ENCODE measurements around the gene HSPB7.
"Not testable (repeated sequence)": the region's sequence is repeated elsewhere in the genome, so short reads cannot be mapped to it uniquely, and the experiment has no call there.

HSPB7 gene

DNA sequence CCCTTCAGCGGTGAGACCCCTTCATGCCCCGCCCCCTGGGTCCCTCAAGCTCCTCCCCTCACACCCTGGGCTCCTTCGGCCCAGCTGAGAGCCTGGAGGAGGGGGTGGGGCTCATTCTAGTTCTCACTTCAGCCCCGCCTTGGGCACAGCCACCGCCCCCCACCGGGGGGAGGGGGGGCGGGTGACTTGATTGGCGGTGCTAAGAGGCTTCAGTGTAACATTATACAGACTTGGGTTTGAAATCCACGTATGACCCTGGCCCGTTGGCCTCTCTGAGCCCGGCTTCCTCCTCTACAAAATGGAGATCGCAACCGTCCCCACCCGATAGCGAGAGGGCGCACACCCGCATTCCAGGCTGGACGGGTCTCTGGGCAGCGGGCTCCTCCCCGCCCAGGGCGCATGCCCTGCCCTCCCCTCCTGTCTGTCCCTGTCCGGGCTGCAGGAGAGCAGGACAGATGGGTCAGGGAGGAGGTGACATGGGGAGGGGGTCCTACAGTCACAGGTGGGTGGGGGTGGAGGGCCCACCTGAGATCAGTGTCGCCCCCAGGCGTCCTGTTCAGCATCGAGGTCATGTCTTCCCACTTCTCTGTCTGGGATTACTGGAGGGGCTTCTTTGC lies 30.8 kb upstream of the HSPB7 start:
- no peak for DNase-seq

DNA sequence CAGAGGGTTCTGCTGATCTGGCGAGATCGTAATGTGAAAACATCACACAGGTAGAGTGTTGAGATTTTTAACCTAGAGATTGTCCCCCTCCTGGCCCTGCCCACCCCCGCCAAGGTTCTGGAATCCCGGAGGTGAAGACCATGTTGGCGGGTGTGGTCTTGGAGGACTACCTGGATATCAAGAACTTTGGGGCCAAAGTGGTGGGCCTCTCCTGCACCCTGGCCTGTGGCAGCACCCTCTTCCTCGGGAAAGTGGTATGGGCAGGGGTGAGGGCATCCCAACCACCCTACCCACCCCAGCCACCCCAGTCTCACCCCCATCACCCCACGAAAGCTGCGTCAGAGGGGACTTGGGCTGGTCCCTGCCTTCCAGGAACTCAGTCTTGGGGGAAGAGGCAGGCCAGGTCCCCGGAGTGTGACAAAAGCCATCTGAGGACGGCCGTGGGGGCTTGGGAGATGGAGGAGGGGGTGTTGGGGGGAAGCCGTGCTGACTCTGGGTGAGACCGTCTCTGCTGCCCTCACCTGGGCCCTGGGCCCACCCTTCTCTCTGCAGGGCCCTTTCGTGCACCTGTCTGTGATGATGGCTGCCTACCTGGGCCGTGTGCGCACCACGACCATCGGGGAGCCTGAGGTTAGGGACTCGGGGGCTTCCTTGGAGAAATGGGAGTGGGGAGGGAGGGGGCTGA lies 30.1 kb upstream of the HSPB7 start:
- no peak for DNase-seq

DNA sequence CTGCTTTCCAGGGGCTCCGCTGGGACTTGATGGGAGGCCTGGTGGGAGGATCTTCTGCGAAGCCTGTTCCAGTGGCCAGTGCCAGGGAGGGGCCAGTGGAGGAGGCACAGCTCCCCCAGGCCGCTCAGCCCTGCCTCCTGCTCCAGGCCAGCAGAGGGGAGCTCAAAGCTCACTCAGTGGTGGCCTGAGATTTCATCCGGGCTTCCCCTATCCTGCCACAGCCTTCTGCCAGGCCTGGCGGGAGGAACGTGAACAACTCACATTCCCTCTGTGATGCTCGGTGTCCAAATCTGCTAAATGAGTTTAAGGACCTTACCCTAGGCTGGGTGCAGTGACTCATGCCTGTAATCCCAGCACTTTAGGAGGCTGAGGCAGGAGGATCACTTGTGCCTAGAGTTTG lies 29.0 kb upstream of the HSPB7 start:
- no peak for DNase-seq

DNA sequence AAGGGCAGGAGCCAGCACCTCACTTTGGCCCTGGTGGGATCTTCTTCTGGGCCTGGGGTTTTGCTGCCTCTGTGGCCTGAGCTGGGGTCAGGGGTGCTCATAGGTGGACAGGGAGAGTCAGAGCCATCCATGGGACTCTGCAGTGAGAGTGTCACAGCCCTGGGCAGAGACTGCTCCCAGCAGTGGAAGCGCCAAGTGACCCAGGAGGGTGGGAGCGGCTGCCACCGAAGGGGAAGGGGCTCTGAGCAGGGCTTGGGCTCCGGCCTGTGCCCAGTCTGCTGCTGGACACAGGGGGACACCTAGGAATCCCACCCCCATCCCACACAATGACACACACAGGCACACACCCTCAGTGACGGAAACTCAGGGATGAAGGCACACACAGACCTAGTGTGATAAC lies 26.1 kb upstream of the HSPB7 start:
- no peak for DNase-seq

DNA sequence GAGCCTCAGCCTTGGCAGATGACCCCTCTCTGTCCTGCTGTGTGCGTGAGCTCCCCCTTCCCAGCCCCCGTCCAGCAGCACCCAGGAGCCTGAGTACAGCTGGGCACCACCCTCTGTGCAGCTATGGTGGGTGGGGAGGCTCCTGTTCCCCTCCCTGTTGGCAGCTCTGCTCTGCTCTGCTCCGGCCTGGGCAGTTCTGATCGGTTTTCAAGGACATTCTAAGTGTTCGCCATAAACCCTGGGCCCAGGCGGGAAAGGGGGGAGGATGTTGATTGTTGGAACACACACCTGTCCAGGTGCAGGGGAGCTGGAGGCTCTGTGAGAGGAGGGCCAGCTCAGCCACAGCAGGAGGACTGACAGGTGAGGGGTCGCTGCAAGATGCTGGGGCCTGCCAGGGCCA lies 25.7 kb upstream of the HSPB7 start, which contains the start of gene CLCNKB:
Gene CLCNKB, plus strand, starts transcription at position 262 of the 400 bp plus-strand sequence. CDS start 711 bp downstream, outside the sequence.
- DNase-seq, result peak; percentile 98

DNA sequence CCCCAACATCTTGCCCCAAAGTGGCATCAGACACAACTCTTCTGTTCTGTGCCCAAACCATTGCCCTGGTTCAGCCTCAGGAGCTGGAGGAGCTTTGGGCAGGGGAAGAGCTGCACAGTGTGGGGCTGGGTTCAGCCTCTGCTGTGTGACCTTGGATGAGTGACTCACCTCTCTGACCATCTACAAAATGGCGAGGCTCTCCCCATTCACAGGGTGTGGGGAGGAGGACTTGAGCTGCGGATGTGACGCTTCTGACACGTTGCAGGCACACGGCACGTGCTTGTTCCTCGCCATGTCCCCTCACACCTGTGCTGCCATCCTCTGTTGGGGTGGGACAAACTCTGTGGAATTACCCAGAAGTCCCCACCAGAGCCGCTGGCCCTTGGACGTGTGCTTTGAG lies 24.8 kb upstream of the HSPB7 start:
- DNase-seq, result not testable (repeated sequence)

DNA sequence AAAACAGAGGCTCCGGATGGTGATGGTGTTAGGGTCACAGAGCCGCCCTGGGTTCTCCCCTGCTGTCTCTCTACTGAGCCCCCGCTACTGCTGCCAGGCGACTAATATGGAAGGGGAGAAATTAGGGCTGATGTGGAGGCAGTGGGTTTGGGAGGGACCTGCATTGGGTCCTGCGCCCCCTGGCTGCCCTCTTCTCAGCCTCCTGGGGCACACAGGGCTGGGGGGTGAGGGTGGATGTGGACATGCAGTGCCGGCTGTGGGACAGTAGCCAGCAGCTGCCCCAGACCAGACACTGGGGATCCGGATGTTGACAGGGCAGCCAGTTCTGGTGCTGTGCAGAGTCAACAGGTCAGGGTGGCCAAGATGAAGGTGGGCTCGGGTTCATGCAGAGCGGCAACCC lies 24.3 kb upstream of the HSPB7 start:
- DNase-seq, result no peak

DNA sequence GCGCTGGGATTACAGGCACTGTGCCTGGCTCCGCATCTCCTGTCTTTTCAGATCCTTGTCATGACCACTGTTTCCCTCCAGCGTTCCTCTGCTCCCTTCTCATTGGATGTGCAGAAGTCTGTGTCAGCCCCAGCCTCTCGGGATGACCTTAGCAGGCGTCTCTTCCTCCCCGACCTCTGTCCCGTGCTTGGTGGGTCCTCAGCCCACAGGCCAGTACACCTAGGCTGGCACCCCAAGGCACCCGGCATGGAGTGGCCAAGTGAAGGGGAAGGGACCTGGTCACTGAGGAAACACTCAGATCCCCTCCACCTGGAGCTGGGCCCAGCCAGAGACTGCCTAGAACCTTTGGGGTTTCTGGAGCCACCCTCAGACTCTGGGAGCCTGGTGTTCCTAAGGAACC lies 23.4 kb upstream of the HSPB7 start:
- no peak for DNase-seq

DNA sequence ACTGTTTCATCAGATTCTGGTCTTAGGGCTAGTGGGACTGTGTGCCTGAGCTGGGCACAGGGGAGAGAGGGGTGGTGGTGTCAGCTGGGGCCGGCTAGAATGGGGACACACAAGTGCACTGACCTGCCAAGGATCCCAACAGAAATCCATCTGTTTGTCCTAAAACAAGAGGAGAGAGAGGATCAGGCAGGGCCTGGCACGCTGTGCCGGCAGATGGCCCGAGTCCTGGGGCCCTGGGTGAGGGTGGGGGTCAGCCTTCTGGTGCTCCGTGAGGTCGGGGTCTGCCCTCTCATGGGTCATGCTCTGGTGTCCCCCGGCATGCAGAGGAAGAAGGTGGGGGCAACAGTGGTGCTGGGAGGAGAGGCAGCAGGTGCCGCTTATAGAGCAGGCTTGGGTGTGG lies 22.0 kb upstream of the HSPB7 start:
- not testable (repeated sequence) for DNase-seq

DNA sequence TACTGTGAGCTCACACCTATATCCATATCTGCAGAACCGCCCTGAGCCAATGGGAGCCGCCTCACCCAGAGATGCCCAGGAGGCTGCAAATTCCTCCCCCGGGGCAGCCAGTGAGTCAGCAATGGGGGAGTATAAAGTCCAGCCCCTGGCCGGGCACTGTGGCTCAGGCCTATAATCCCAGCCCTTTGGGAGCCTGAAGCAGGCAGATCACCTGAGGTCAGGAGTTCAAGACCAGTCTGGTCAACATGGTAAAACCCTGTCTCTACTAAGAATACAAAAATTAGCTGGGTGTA lies 20.7 kb upstream of the HSPB7 start:
- no peak for DNase-seq

DNA sequence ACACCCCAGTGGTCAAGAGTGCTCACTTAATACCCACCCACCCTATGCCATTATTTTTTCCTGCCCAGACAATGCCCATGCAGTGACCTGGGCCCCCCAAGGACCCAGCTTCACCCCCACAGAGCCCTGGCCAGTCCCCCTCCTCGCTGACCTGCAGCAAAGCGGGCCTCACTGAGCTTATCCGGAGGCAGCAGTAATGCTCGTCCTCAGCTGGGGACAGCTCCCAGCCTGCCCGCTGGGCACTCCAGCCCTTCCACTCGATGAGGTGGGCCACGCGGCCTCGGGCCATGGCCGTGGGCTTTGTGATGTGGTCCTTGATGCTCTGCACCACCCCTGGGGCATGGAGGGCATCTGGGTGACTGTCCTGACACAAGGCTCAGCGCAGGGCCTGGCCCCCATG lies 18.6 kb upstream of the HSPB7 start:
- DNase-seq, result not testable (repeated sequence)

DNA sequence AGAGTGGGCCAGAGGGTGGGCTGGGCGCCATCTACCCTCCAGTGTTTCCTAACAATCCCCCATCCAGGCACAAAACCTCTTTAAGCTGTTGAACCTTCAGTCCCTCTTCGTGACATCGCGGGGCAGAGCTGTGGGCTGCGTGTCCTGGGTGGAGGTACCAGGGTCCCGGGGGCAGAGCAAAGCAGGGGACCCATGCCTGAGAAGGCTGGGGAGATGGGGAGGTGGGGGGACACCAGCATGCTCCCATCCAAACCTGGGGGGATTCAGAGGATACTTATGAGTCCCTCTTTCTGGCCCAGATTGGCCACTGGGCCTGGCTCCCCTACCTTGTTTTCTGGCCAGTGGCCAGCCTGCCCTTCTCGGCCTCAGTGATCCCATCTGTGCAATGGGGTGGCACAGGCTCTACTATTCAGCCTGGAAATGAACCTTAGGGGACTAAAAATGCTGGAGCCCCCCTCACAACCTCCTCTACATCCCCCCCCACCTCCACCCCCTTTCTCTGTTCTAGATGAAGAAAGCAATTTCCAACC lies 15.3 kb upstream of the HSPB7 start:
- DNase-seq, result not testable (repeated sequence)

DNA sequence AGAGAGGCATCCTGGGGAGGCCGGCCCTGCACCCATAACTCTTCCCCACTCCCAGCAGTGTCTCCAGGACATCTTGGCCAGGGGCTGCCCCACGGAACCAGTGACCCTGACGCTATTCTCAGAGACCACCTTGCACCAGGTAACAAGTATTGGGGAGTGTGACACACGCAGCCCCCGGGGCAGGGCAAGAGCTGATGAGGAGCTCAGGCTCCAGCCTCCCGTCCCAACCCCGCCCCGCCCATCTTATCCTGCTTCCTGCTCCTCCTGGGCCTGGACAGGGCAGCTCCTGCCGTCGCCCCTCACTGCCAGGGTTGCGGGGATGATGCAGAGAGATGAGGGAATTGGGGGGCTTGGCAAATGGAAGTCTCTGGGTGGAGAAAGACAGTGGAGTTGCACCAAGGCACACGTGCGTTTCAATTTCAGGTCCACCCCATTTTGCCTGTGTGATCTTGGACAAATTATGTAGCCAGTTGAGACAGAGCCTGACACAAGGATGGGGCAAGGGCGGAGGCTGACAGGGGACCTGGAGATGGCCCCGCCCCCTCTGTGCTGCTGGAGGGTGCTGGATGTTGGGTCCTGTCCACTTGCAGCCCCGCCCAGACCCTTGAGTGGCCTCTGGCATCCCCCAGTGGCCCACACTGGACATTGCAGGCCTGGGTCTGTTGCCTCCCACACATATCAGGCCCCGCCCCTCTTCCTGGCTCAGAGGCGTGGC lies 14.7 kb upstream of the HSPB7 start:
- peak; percentile 87 for DNase-seq

DNA sequence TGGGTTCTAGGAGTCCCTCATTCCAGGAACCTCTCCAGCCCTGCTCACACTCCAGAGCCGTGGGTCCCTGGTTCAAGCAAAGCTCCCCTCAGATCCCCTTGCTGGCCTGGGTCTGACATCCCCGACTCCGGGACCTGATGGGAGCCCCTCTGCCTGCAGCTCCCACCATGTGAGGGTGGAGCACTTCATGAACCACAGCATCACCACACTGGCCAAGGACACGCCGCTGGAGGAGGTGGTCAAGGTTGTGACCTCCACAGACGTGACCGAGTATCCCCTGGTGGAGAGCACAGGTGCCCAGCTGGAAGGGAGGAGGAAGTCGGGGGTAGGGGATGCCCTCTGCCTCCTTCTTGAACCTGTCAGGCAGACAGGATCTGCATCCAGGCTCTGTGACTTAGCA lies 13.7 kb upstream of the HSPB7 start:
- DNase-seq, result no peak

DNA sequence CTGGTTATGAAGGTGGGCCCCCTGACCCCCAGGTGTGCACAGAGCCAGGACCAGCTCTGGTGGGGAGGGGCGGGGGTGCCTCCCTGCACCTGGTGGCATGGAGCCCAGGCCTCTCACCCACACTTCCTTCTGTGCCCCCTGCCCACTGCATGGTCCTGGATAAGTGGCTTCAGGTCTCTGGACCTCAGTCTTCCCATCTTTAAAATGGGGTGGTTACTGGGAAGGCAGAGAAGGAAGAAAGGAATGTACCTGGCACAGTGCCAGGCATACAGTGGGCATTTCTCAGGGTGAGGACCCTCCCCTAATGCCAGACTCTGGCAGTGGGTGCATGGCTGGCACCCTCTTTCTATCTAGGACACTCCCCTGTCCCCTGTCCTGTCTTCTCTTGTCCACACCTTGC lies 11.4 kb upstream of the HSPB7 start:
- no peak for DNase-seq

DNA sequence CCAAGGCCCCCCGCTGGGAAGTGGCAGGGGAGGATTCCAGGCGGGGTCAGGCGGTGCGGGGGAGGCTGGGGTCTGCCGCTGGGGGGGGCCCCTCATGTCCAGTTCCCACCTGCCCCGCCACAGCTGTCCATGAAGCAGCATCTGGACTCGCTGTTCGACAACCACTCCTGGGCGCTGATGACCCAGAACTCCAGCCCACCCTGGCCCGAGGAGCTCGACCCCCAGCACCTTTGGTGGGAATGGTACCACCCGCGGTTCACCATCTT lies 11.1 kb upstream of the HSPB7 start:
- not testable (repeated sequence) for DNase-seq

DNA sequence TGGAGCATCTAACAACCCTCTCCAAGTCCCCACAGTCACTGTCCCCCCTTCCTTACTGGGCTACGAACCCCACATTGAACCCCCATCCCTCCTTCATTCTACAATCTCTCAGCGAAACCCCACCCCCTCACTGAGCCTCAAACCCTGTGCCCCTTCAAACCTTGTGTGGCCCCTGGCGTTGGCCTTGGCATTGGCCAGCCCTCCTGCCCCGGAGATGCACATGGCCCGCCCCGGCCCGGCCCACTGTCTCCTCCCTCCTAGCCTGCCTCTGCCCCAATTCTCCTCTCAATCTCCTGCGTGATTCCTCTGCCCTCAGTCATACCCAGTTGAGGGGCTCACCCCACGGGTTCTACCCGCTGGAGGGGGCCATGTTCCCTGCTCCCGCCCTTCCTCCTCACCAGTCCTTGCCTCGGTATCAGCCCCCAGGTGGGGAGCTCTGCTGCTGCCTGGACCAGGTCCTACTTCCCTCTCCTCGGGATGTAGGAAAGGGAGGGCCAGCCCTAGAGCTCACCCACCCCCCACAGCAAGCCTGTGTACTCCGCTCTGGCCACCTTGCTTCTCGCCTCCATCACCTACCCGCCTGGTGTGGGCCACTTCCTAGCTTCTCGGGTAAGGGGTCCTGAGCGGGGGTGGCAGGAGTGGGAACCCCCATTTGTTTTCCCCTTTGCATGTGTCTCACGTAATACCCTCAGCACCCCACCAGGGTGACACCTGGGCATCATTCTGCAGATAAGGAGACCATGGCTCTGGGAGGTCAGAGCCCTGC lies 10.6 kb upstream of the HSPB7 start:
- DNase-seq, result no peak

DNA sequence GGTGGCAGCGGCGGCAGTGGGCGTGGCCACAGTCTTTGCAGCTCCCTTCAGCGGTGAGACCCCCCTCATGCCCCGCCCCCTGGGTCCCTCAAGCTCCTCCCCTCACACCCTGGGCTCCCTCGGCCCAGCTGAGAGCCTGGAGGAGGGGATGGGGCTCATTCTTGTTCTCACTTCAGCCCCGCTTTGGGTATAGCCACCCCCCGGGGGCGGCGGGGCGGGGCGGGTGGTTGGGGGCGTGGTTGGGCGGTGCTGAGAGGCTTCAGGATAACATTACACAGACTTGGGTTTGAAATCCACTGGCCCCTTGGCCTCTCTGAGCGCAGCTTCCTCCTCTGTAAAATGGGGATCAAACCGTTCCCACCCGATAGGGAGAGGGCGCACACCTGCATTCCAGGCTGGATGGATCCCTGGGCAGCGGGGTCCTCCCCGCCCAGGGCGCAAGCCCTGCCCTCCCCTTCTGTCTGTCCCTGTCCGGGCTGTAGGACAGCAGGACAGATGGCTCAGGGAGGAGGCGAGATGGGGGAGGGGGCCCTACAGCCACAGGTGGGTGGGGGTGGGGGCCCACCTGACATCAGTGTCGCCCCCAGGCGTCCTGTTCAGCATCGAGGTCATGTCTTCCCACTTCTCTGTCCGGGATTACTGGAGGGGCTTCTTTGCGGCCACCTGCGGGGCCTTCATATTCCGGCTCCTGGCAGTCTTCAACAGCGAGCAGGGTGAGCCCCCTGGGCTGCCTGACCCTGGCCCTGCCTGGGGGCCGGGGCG lies 9.1 kb upstream of the HSPB7 start:
- no peak for DNase-seq

DNA sequence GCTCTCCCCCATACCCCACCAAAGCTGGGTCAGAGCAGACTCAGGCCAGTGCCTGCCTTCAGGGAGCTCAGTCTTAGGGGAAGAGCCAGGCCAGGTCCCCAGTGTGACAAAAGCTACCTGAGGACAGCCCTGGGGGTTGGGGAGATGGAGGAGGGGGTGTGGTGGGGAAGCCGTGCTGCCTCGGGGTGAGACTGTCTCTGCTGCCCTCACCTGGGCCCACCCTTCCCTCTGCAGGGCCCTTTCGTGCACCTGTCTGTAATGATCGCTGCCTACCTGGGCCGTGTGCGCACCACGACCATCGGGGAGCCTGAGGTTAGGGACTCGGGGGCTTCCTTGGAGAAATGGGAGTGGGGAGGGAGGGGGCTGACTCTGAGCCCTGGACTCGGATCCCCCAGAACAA lies 8.5 kb upstream of the HSPB7 start:
- DNase-seq, result not testable (repeated sequence)

DNA sequence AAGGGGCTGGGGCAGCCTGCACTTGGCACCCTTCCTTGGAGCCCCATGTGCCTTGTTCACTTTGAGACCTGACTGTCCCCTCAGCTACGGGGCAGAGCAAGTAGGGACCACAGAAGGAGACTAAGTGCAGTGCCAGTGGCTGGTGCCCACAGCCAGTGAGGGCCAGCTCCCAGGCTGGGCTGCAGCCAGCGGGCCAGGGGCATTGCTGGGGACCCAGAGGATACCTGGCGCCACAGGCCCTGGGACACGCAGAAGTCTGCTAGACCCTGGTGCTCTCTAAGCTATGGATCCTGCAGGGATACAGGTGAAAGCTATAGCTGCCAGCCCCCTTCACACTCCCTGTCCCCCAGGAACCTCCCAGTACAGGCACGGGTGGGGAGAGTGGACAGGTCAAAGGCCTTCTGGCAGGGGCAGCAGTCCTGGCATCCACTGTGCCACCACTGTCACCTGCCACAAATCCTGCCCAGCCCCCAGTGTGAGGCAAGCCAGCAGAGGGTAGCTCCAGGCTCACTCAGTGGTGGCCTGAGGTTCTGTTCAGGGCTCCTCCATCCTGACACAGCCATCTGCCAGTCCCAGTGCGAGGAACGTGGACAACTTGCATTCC lies 5.3 kb upstream of the HSPB7 start:
- DNase-seq, result no peak

DNA sequence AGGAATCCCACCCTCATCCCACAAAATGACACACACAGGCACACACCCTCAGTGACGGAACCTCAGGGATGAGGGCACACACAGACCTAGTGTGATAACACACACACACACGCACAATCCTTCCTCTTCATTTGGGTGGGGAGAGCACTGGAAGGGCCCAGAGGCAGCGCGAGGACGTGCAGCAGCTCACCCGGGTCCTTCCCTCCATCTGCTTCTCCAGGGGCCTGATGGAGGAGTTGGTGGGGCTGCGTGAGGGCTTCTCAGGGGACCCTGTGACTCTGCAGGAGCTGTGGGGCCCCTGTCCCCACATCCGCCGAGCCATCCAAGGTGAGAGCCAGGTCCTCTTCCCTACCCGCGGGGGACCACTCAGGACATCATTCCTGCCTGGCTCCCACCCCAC lies 4.5 kb upstream of the HSPB7 start:
- no peak for DNase-seq

DNA sequence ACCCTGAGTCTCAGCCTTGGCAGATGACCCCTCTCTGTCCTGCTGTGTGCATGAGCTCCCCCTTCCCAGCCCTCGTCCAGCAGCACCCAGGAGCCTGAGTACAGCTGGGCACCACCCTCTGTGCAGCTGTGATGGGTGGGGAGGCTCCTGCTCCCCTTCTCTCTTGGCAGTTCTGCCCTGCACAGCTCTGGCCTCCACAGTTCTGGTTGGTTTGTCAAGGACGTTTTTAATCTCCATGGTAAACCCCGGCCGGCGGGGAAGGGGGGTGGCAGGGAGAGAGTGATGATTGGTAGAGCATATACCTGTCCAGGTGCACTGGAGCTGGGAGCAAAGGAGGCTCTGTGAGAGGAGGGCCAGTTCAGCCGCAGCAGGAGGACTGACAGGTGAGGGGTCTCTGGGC lies 3.8 kb upstream of the HSPB7 start, which contains the start of gene CLCNKA:
Gene CLCNKA, plus strand, starts transcription at position 356 of the 400 bp plus-strand sequence. CDS start 584 bp downstream, outside the sequence.
- DNase-seq, result peak; percentile 98

All from NCI-H510A treated with DMSO at 0.1 percent for 48 hours (cell line).